ENCODE measurements around the gene GTSF1L. TPM values are rescaled to one million over a fixed set of nuclear protein-coding genes. Genes with fewer than 3 reads are reported as not detected.
A peak's percentile ranks its signal among the peaks of the same experiment; 100 is the strongest.

The GTSF1L gene
- total RNA-seq, 2 donors from 2014 or later = not detected

GRCh38 chr20:43752561-43753301 is 25.9 kb upstream of the GTSF1L start:
- no peak overlapping the region for H3K4me3 Mint-ChIP-seq
- ATAC-seq = peak; percentile 37
- no peak for DNase-seq

DNA sequence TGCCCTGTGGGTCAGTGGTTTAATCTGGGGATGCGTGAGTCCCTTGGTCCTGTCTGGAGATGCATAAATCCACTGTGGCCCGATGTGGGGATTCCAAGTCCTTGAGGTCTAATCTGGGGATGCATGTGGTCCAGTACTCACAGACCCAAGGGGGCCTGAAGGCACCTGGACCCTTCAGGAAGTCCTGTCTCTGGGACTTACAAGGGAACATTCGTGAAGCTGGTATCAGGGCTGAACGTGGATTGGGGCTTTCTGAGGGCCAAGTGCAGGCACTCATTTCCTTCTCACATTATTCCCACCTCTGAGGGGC is 25.2 kb upstream of the GTSF1L start:
- peaks cover 23% of the 10 kb centered on the region for H3K4me1 Mint-ChIP-seq
- no peaks in the 10 kb centered on the region for H3K9me3 ChIP-seq (ENCODE audit: control insufficient read depth, low read length, poor library complexity, severe bottlenecking)
- H3K36me3 Mint-ChIP-seq (ENCODE audit: low read depth) = peaks cover 4% of the 10 kb centered on the region
- peak overlapping the region; percentile 51 for H3K27ac Mint-ChIP-seq
- peaks cover 20% of the 10 kb centered on the region for H3K27me3 Mint-ChIP-seq
- ATAC-seq (no peak), DNase-seq (no peak)
- H3K4me3 Mint-ChIP-seq = peak overlapping the region; percentile 3

More at GRCh38 chr20:43752561-43753301, 25.9 kb upstream of the GTSF1L start:
- H3K27ac Mint-ChIP-seq = peak overlapping the region; percentile 51
- no peaks in the 10 kb centered on the region for H3K9me3 ChIP-seq (ENCODE audit: control insufficient read depth, low read length, poor library complexity, severe bottlenecking)
- H3K27me3 Mint-ChIP-seq = peaks cover 20% of the 10 kb centered on the region
- H3K36me3 Mint-ChIP-seq (ENCODE audit: low read depth) = peaks cover 4% of the 10 kb centered on the region
- H3K4me1 Mint-ChIP-seq = peaks cover 23% of the 10 kb centered on the region

DNA sequence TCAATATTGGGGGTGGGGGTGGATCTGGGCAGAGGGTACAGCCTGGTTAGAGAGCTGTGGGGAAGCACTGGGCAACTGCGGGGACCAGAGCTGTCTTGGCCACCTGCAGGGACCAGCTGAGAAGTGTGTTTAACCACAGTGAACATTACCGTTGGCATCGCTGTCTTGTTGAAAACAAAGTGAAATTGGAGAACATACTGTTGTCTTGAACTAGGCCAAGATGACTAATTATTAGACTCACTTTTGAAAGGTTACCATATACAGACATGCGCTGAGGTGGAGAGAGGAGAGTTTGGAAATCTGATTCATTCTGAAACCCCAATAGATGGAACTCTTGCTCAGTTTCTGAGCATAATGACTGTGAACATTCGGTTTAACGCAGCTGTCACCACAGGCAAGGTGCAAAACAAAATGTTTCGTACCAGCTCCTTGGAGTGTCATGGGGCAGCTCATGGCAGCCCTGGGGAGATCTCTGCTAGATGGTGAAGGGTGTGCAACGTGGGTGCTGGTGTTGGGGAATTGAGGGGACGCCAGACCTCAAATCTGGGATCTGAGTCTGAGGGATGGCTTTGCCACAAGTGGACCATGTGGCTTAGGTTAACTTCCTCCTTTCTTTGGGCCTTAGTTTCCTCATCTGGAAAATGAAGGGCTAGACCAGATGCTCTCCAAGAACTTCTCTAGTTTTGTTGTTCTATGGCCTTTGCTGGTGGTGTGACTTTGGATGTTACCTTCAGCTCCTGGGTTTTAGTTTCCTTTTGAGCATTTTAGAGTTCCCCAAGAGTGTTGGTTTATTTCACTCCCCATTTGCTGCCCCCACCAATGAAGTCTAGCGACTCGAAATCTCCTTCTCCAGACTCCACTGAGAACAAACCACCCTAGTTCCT is 24.6 kb upstream of the GTSF1L start:
- Mint-ChIP-seq H3K4me3 (peak overlapping the region; percentile 28), H3K36me3 (ENCODE audit: low read depth) (peaks cover 4% of the 10 kb centered on the region), H3K27ac (peak overlapping the region; percentile 51), H3K4me1 (peaks cover 25% of the 10 kb centered on the region), H3K27me3 (peaks cover 24% of the 10 kb centered on the region)
- ATAC-seq = peak; percentile 55
- H3K9me3 ChIP-seq (ENCODE audit: control insufficient read depth, low read length, poor library complexity, severe bottlenecking) = no peaks in the 10 kb centered on the region
- DNase-seq = no peak

- ATAC-seq (no peak), DNase-seq (no peak)
- Mint-ChIP-seq H3K27me3 (peaks cover 30% of the 10 kb centered on the region), H3K4me1 (peaks cover 25% of the 10 kb centered on the region), H3K27ac (peak overlapping the region; percentile 51), H3K4me3 (no peak overlapping the region), H3K36me3 (ENCODE audit: low read depth) (peaks cover 4% of the 10 kb centered on the region)
- H3K9me3 ChIP-seq (ENCODE audit: control insufficient read depth, low read length, poor library complexity, severe bottlenecking) = no peaks in the 10 kb centered on the region
Observed at GRCh38 chr20:43750774-43751166, 24.0 kb upstream of the GTSF1L start.

DNA sequence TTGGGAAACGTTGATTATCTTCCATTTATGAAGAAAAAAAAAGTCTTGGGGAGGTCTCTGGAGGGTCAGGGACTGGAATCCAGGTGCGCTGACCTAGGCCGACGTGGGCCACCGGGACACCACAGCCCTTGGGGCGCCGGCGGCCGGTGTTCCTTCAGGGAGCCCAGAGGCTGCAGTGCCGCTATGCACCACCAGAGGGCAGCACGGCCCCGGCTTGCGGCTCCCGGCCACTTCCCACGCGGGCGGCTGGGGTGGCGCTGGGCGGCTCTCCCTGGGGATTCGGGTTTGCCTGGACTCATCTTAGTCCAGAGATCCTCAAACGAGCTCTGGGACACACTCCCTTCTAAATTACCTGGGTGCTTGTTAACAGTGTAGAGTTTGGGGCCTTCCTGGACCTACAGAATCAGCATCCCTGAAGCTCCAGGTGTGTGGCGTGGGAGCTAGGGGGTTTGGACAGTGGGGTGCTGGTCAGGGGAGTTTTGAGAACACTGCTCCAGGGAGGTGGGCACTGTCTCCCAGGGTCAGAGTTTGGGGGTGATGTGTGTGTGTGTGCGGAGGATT is 23.0 kb upstream of the GTSF1L start:
- peak overlapping the region; percentile 51 for H3K27ac Mint-ChIP-seq
- DNase-seq (peak; percentile 69 to 87 (median 79)), ATAC-seq (peak; percentile 83)

GRCh38 chr20:43748274-43748673 is 21.5 kb upstream of the GTSF1L start:
- H3K9me3 ChIP-seq (ENCODE audit: control insufficient read depth, low read length, poor library complexity, severe bottlenecking) = no peaks in the 10 kb centered on the region
- ATAC-seq = no peak
- H3K4me1 Mint-ChIP-seq = peaks cover 25% of the 10 kb centered on the region
- no peak overlapping the region for H3K4me3 Mint-ChIP-seq
- DNase-seq = no peak
- H3K36me3 Mint-ChIP-seq (ENCODE audit: low read depth) = peaks cover 2% of the 10 kb centered on the region
- H3K27ac Mint-ChIP-seq = no peak overlapping the region
- H3K27me3 Mint-ChIP-seq = peaks cover 36% of the 10 kb centered on the region

More for the DNA sequence above, 23.0 kb upstream of the GTSF1L start:
- Mint-ChIP-seq H3K36me3 (ENCODE audit: low read depth) (peaks cover 3% of the 10 kb centered on the region), H3K4me3 (no peak overlapping the region), H3K27me3 (peaks cover 31% of the 10 kb centered on the region), H3K4me1 (peaks cover 25% of the 10 kb centered on the region)
- H3K9me3 ChIP-seq (ENCODE audit: control insufficient read depth, low read length, poor library complexity, severe bottlenecking) = no peaks in the 10 kb centered on the region

DNA sequence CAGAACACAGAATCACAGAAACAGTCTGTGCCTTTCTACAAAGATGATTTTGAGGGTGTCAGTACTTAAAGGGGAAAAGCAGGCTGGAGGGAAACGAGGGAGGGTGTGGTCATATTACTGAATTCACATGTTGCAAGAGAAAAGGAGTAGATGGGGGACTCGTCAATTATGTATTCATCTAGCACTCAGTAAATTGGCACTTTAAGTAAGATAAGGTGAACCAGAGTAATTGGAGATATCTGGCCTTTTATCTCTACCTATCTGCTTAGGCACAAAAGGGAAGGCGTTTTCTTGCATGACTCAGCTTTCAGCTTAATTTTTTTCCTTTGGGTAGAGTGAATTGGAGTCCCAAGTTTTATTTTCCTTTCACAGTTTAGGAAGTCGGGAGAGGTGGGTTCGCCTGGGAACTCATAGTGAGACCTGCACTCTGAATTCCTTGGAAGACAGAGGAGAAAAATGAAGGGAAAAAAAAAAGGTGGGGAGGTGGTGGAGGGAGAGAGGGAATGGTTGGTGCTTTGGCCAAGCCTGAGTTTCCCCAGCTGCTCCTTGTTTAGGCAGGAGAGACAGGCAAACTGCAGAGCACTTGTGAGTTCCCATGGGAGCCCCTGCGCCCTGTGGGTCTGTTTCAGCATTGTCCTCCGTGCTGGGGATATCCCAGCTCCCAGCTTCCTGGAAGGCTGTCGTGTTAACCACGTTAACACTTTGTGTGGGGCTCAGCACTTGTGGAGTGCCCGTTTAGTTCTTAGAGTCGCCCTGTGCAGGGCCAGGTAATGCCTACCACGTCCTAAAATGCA is 19.7 kb upstream of the GTSF1L start:
- ATAC-seq (no peak), DNase-seq (no peak)
- Mint-ChIP-seq H3K27me3 (peaks cover 37% of the 10 kb centered on the region), H3K4me3 (no peak overlapping the region), H3K4me1 (peaks cover 14% of the 10 kb centered on the region), H3K27ac (no peak overlapping the region), H3K36me3 (ENCODE audit: low read depth) (peaks cover 2% of the 10 kb centered on the region)
- no peaks in the 10 kb centered on the region for H3K9me3 ChIP-seq (ENCODE audit: control insufficient read depth, low read length, poor library complexity, severe bottlenecking)

- ATAC-seq (no peak), DNase-seq (no peak)
- Mint-ChIP-seq H3K4me3 (no peak overlapping the region), H3K27ac (no peak overlapping the region), H3K27me3 (peaks cover 26% of the 10 kb centered on the region), H3K4me1 (peaks cover 4% of the 10 kb centered on the region), H3K36me3 (ENCODE audit: low read depth) (peaks cover 2% of the 10 kb centered on the region)
- H3K9me3 ChIP-seq (ENCODE audit: control insufficient read depth, low read length, poor library complexity, severe bottlenecking) = no peaks in the 10 kb centered on the region
Observed at GRCh38 chr20:43744966-43745730, 18.3 kb upstream of the GTSF1L start.

- no peak for DNase-seq
- peaks cover 22% of the 10 kb centered on the region for H3K27me3 Mint-ChIP-seq
- H3K4me1 Mint-ChIP-seq = peaks cover 3% of the 10 kb centered on the region
- no peak overlapping the region for H3K4me3 Mint-ChIP-seq
- H3K9me3 ChIP-seq (ENCODE audit: control insufficient read depth, low read length, poor library complexity, severe bottlenecking) = no peaks in the 10 kb centered on the region
- H3K36me3 Mint-ChIP-seq (ENCODE audit: low read depth) = peaks cover 2% of the 10 kb centered on the region
- no peak for ATAC-seq
- H3K27ac Mint-ChIP-seq = no peak overlapping the region
Observed at GRCh38 chr20:43744151-43744611, 17.4 kb upstream of the GTSF1L start.

DNA sequence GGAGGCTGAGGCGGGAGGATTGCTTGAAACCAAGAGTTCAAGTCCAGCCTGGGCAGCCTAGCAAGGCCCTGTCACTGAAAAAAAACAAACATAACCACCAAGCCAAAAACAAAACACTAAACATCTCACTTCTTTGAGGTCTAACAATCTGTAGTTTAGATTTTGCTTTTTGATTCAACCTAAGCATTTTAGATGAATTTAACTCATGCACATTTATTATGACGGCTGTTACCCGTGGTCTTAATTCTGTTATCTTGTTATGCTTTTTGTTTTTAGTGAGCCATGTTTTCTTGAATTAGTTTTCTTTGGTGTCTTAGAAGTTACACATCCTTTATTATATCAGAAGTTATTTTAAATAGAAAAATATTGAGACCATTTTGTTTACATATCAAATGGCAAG is 13.8 kb upstream of the GTSF1L start:
- H3K4me1 Mint-ChIP-seq = no peaks in the 10 kb centered on the region

GRCh38 chr20:43739148-43739749 is 12.4 kb upstream of the GTSF1L start:
- no peaks in the 10 kb centered on the region for H3K9me3 ChIP-seq (ENCODE audit: control insufficient read depth, low read length, poor library complexity, severe bottlenecking)
- Mint-ChIP-seq H3K27ac (no peak overlapping the region), H3K36me3 (ENCODE audit: low read depth) (peaks cover 2% of the 10 kb centered on the region), H3K4me3 (no peak overlapping the region), H3K4me1 (no peaks in the 10 kb centered on the region), H3K27me3 (peaks cover 26% of the 10 kb centered on the region)
- ATAC-seq = no peak
- no peak for DNase-seq

More for the DNA sequence above, 13.8 kb upstream of the GTSF1L start:
- DNase-seq (no peak), ATAC-seq (no peak)
- H3K36me3 Mint-ChIP-seq (ENCODE audit: low read depth) = peaks cover 2% of the 10 kb centered on the region
- no peaks in the 10 kb centered on the region for H3K9me3 ChIP-seq (ENCODE audit: control insufficient read depth, low read length, poor library complexity, severe bottlenecking)
- H3K27ac Mint-ChIP-seq = no peak overlapping the region
- H3K27me3 Mint-ChIP-seq = peaks cover 20% of the 10 kb centered on the region
- H3K4me3 Mint-ChIP-seq = no peak overlapping the region

DNA sequence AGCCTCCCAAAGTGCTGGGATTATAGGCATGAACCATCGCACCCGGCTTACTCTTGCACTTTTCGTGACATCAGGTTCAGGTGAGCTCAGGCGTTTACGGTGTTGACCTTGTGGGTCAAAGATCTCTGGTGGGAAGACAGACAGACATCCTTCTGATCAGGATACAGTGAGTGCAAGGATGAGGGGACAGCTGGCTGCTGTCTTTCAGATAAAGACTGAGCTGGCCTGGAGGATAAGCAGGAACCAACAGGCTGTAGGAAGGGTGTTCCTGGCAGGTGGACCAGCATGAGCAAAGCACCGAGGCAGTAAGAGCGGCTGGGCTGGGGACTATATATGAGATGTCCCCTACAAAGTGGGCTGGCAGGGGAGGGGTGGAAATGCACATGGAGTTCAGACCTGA is 11.1 kb upstream of the GTSF1L start:
- no peak for DNase-seq
- Mint-ChIP-seq H3K36me3 (ENCODE audit: low read depth) (peaks cover 2% of the 10 kb centered on the region), H3K4me3 (peak overlapping the region; percentile 31), H3K27ac (no peak overlapping the region), H3K4me1 (peaks cover 3% of the 10 kb centered on the region), H3K27me3 (peaks cover 23% of the 10 kb centered on the region)
- no peaks in the 10 kb centered on the region for H3K9me3 ChIP-seq (ENCODE audit: control insufficient read depth, low read length, poor library complexity, severe bottlenecking)
- no peak for ATAC-seq

Measured in T-helper 17 cell (primary cell).